Measurements from ENCODE around the gene MARS2.

DNA sequence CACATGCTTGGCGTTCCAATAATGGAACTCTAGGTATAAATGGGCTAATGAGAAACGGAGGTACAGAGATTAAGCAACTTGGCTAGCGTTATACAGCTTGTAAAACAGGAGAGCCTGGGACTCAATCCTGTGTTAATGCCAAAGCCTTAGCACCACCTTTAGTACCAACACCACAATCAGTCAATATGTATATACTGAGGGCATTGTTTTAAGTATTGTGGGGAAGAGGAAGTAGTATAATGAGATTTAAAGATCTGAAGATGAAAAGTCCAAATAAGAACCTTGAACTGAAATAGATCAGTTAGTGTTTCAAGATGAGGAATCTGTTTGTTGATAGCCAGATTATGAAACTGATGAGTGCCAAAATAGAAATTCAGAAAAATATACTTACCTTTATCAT is 8.1 kb downstream of the MARS2 start:
- TF ChIP-seq TAF1 (IDR thresholded peaks at IDR 0.05; ENCODE audit: borderline replicate concordance, low read depth, low read length): no peak
- no peak for TF ChIP-seq POLR2AphosphoS5 (IDR thresholded peaks at IDR 0.05; ENCODE audit: low read depth, low read length)

Data from GM12892 (cell line).